ENCODE data around the gene LCOR.

DNA sequence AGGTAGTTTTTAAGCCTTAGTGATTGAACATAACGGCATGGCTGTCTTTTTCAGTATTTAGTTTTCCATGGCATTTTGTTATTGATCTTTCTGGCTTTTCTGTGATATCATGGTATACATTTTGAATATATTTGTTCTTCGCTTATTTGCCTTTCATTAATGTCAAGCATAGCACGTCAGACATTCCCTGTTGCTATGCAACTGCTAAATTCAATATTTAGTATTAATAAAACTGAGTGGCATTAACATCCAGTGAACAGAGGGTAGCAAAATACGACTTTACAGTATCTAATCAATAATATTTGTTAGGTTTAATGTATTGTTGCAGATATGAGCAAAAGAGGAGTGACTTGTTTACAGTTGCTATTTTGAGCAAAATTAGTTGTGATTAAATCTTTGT, 72.5 kb downstream of the LCOR start:
- TF ChIP-seq, protein P1, sequence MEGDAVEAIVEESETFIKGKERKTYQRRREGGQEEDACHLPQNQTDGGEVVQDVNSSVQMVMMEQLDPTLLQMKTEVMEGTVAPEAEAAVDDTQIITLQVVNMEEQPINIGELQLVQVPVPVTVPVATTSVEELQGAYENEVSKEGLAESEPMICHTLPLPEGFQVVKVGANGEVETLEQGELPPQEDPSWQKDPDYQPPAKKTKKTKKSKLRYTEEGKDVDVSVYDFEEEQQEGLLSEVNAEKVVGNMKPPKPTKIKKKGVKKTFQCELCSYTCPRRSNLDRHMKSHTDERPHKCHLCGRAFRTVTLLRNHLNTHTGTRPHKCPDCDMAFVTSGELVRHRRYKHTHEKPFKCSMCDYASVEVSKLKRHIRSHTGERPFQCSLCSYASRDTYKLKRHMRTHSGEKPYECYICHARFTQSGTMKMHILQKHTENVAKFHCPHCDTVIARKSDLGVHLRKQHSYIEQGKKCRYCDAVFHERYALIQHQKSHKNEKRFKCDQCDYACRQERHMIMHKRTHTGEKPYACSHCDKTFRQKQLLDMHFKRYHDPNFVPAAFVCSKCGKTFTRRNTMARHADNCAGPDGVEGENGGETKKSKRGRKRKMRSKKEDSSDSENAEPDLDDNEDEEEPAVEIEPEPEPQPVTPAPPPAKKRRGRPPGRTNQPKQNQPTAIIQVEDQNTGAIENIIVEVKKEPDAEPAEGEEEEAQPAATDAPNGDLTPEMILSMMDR (conservative IDR thresholded peaks at IDR 0.05; ENCODE audit: low read depth, low read length), result no peak
- no peak for TF ChIP-seq EZH2 (IDR thresholded peaks at IDR 0.05; ENCODE audit: borderline replicate concordance, low read depth, low read length, poor library complexity, severe bottlenecking)

Data from A673 (cell line).